Measurements from ENCODE around the gene PRR27. TPM values are rescaled to one million over a fixed set of nuclear protein-coding genes. Genes with fewer than 3 reads are reported as not detected.
A peak's percentile ranks its signal among the peaks of the same experiment; 100 is the strongest.
"Not testable (repeated sequence)": the region's sequence is repeated elsewhere in the genome, so short reads cannot be mapped to it uniquely, and the experiment has no call there.

PRR27 gene
- polyA plus RNA-seq, 3 donors, result 0.06 to 0.26 (median 0.09) TPM

DNA sequence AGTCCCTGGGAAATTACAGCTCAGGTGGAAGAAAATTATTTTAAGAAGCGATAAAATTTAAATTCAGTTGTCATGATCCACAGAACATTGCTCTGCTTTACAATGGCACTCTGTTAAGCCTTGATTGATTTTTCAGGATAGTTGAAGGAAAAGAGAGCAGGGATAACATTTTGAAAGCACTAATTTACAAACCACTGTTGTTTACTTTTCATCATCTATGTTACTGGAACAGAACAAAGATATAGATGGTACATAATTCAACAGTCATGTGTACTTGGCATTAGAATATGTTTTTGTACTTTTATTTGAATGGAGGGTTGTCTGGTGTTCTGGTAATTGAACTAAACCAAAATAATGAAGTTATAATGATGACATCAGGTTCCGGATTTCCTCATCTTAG lies 38.9 kb downstream of the PRR27 start:
- DNase-seq (ENCODE audit: extremely low read depth in 1 of 11, low read depth in 9 of 11, low spot score in 4 of 11), result no peak

DNA sequence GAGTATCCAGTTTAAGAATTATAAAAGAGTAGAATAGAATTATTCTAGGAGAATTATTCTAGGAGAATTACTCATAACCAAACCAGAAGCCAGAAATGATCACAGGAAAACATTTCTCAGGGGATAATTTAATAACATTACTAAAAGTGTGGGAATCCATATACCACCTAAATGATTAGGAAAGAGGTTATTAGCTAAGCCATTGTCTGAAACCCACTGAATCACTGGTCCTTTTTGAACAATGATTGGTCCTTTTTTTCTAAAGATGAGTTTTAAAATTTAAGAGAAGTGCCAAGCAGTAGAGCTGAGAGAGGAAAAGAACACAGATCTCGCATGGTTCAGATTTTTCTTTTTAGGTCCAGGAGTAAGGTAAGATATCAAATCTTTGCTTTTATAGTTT lies 41.4 kb downstream of the PRR27 start, which contains the start of gene ODAM:
Gene ODAM (plus strand): TSS at position 301 of the 400 bp plus-strand sequence. CDS start 819 bp downstream, outside the sequence.
- no peak for DNase-seq (ENCODE audit: extremely low read depth in 1 of 11, low read depth in 9 of 11, low spot score in 4 of 11)

DNA sequence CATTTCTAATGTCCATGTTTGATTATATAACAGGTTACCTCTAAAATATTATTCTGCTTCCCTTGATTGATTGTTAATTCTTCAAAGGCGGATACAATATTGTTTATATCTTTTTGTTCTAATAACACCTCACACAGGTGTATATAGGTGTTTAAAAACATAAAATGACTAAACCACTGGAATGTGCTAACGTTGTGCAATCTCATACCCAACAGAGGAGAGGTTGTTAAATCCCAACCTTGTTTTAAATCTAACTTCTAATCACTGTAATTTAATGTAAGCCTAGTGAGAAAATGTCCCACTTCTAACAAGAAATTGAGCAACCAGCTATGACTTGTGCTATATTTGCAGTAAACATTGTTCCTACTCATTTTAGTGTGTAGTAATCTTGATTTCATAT lies 42.8 kb downstream of the PRR27 start:
- no peak for DNase-seq (ENCODE audit: extremely low read depth in 1 of 11, low read depth in 9 of 11, low spot score in 4 of 11)

DNA sequence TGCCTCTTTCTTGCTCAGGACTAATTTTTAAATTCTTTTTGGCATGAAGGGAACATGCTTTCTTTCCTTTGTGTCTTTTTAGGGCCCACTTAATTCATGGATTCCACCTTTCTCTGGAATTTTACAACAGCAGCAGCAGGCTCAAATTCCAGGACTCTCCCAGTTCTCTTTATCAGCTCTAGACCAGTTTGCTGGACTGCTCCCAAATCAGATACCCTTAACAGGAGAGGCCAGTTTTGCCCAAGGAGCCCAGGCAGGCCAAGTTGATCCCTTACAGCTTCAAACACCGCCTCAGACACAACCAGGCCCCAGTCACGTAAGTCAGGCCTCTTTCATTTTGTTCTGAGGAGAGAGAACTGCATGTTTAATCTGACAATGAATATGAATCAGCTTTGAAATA lies 43.8 kb downstream of the PRR27 start:
- DNase-seq (ENCODE audit: extremely low read depth in 1 of 11, low read depth in 9 of 11, low spot score in 4 of 11), result peak in 1 of 11 donors; percentile 9

DNA sequence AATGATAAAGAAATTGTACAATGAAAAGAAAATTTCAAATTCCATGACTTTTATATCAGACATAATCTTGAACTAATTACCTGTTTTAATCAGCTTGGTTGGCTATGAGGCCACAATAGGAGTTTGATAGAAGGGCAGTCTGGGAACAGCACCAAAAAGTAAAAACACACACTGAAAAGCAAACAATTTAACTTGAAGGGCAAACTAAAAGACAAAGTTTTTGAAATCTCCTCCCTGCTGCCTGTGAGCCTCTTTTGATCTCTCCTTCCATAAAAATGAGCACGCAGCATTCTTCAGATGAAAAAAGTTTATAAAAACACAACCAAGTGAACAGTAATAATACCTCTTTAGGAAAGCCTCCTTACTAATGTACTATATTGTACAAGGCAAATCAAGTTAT lies 49.6 kb downstream of the PRR27 start:
- DNase-seq (ENCODE audit: extremely low read depth in 1 of 11, low read depth in 9 of 11, low spot score in 4 of 11), result no peak

DNA sequence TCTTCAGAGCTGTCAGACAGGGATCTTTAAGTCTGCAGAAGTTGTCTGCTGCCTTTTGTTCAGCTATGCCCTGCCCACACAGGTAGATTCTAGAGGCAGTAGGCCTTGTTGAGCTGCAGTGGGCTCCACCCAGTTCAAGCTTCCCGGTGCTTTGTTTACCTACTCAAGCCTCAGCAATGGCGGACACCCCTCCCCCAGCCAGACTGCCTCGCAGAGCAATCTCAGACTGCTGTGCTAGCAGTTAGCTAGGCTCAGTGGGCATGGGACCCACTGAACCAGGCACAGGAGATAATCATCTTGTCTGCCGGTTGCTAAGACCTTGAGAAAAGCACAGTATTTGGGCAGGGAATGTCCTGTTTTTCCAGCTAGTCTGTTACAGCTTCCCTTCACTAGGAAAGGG lies 58.7 kb downstream of the PRR27 start:
- DNase-seq (ENCODE audit: extremely low read depth in 1 of 11, low read depth in 9 of 11, low spot score in 4 of 11), result not testable (repeated sequence)

Other genes with a start within 250 kb of the PRR27 start
- gene CSN1S1, start 223.2 kb upstream of the PRR27 start, polyA plus RNA-seq (ENCODE audit: insufficient read length in 3 of 3), result not detected
- gene CSN2, start 188.5 kb upstream of the PRR27 start, polyA plus RNA-seq (ENCODE audit: insufficient read length in 3 of 3), result under 1 TPM in 1 of 3 donors, not detected in 2; 0.10 TPM
- under 1 TPM in 2 of 3 donors, not detected in 1; 0.33 to 0.68 TPM for gene STATH, start 158.3 kb upstream of the PRR27 start, polyA plus RNA-seq (ENCODE audit: insufficient read length in 3 of 3)
- not detected for gene HTN3, start 125.8 kb upstream of the PRR27 start, polyA plus RNA-seq (ENCODE audit: insufficient read length in 3 of 3)
- gene HTN1, start 103.8 kb upstream of the PRR27 start, polyA plus RNA-seq (ENCODE audit: insufficient read length in 3 of 3), result under 1 TPM in 1 of 3 donors, not detected in 2; 0.06 TPM
- gene ODAM, start 41.5 kb downstream of the PRR27 start, polyA plus RNA-seq (ENCODE audit: insufficient read length in 3 of 3), result 1 to 10 TPM; 1.2 to 1.8 (median 1.2) TPM
- gene FDCSP, start 71.9 kb downstream of the PRR27 start, polyA plus RNA-seq (ENCODE audit: insufficient read length in 3 of 3), result under 1 TPM; 0.79 to 0.82 (median 0.81) TPM
- gene CSN3, start 88.4 kb downstream of the PRR27 start, polyA plus RNA-seq (ENCODE audit: insufficient read length in 3 of 3), result not detected
- gene CABS1, start 180.7 kb downstream of the PRR27 start, polyA plus RNA-seq (ENCODE audit: insufficient read length in 3 of 3), result under 1 TPM in 2 of 3 donors, not detected in 1; 0.11 to 0.12 TPM
- gene SMR3A, start 206.5 kb downstream of the PRR27 start, polyA plus RNA-seq (ENCODE audit: insufficient read length in 3 of 3), result not detected
- gene SMR3B, start 228.9 kb downstream of the PRR27 start, polyA plus RNA-seq (ENCODE audit: insufficient read length in 3 of 3), result not detected
- gene OPRPN, start 243.7 kb downstream of the PRR27 start, polyA plus RNA-seq (ENCODE audit: insufficient read length in 3 of 3), result not detected

Data from renal cortex interstitium (tissue), 11 donors.